ENCODE data around the gene KLHL17. TPM values are rescaled to one million over a fixed set of nuclear protein-coding genes. Genes with fewer than 3 reads are reported as not detected.

Gene KLHL17
- total and polyA plus RNA-seq, 9 of the 15 experiments (the other 6 are each of a cell fraction or from before 2014, with no cell fraction given): 0.14 to 84.8 (median 13.0) TPM

DNA sequence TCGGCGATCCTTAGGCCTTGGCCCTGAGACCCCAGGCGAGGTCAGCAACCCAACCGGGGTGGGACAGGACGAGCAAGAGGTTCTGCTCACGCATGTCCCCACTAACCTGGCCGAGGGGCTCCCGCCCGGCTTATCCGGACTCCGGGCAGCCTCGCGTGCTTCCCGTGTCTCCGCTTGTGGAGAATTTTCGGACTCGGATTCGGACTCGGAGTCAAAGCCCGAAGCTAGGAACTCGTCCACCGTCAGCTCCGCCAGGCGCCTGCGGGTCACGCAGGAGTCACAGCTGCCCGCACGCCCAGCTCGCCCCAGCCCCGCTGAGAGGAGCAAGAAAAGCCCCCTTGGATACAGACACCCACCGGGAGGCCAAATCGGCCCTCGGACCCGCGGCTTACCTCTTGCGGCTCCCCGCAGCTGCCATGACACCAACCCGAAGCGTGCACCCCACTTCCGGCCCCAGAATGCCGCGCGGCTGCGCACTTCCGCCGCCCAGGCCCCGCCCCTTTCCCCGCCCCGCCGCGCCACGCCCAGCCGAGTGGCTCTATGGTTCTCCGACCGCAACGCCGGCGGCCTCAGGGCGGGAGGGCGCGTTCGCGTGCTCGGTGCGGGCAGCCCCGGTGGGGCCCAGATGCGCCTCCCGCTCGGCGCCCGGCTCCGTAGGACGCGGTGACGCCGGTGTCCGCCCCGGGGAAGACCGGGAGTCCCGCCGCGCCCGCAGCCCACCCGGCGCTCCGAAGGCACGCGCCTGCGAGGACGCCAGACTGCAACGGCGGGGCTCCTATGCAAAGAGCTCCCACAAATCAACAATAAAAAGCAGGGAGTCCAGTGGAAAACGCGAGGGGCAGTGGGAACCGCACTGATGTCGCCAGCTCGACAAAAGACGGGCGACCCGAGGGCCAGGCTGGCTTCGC is 1.3 kb upstream of the KLHL17 start, which contains the start of gene NOC2L (continued):
- TF ChIP-seq L3MBTL2 (IDR thresholded peaks at IDR 0.05): 0 out of 2 replicates have a peak, but pooled peaks have one; percentile 41
- TF ChIP-seq, protein P1, sequence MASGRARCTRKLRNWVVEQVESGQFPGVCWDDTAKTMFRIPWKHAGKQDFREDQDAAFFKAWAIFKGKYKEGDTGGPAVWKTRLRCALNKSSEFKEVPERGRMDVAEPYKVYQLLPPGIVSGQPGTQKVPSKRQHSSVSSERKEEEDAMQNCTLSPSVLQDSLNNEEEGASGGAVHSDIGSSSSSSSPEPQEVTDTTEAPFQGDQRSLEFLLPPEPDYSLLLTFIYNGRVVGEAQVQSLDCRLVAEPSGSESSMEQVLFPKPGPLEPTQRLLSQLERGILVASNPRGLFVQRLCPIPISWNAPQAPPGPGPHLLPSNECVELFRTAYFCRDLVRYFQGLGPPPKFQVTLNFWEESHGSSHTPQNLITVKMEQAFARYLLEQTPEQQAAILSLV (tag; IDR thresholded peaks at IDR 0.05): no peak
- TF ChIP-seq TCFL5 (CRISPR knock-in tag; conservative IDR thresholded peaks at IDR 0.05): no peak
- TF ChIP-seq FOXK2 (conservative IDR thresholded peaks at IDR 0.05 in 1 of 2, IDR thresholded peaks at IDR 0.05 in 1 of 2; ENCODE audit: low read depth in 2 of 2): peak in 1 of 2 experiments; percentile 75; a peak in 1 of 4 replicates
- TF ChIP-seq, protein P2, sequence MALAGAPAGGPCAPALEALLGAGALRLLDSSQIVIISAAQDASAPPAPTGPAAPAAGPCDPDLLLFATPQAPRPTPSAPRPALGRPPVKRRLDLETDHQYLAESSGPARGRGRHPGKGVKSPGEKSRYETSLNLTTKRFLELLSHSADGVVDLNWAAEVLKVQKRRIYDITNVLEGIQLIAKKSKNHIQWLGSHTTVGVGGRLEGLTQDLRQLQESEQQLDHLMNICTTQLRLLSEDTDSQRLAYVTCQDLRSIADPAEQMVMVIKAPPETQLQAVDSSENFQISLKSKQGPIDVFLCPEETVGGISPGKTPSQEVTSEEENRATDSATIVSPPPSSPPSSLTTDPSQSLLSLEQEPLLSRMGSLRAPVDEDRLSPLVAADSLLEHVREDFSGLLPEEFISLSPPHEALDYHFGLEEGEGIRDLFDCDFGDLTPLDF (CRISPR knock-in tag; IDR thresholded peaks at IDR 0.05): peak; percentile 76; the same call in 1 of the 2 replicates
- TF ChIP-seq MXI1 (IDR thresholded peaks at IDR 0.05; ENCODE audit: low read depth, low read length): peak; percentile 79
- peak; percentile 84 for TF ChIP-seq RBBP5 (IDR thresholded peaks at IDR 0.05; ENCODE audit: borderline replicate concordance, insufficient read depth, low read length, poor library complexity, severe bottlenecking)
- no peak for TF ChIP-seq NR4A1 (CRISPR knock-in tag; IDR thresholded peaks at IDR 0.05)
- TF ChIP-seq NR4A1 (tag; IDR thresholded peaks at IDR 0.05): no peak
- peak; percentile 62 for TF ChIP-seq ELF1 (tag; IDR thresholded peaks at IDR 0.05)
- TF ChIP-seq CEBPG (CRISPR knock-in tag; IDR thresholded peaks at IDR 0.05): 0 out of 2 replicates have a peak, but pooled peaks have one; percentile 38
- TF ChIP-seq CEBPG (tag; conservative IDR thresholded peaks at IDR 0.05 in 1 of 2, IDR thresholded peaks at IDR 0.05 in 1 of 2): no peak
- TF ChIP-seq TAF1 (IDR thresholded peaks at IDR 0.05; ENCODE audit: control insufficient read depth, extremely low read depth, insufficient read depth, low read length, severe bottlenecking): peak; percentile 80
- no peak for TF ChIP-seq HDGF (IDR thresholded peaks at IDR 0.05)
- TF ChIP-seq, protein P3, sequence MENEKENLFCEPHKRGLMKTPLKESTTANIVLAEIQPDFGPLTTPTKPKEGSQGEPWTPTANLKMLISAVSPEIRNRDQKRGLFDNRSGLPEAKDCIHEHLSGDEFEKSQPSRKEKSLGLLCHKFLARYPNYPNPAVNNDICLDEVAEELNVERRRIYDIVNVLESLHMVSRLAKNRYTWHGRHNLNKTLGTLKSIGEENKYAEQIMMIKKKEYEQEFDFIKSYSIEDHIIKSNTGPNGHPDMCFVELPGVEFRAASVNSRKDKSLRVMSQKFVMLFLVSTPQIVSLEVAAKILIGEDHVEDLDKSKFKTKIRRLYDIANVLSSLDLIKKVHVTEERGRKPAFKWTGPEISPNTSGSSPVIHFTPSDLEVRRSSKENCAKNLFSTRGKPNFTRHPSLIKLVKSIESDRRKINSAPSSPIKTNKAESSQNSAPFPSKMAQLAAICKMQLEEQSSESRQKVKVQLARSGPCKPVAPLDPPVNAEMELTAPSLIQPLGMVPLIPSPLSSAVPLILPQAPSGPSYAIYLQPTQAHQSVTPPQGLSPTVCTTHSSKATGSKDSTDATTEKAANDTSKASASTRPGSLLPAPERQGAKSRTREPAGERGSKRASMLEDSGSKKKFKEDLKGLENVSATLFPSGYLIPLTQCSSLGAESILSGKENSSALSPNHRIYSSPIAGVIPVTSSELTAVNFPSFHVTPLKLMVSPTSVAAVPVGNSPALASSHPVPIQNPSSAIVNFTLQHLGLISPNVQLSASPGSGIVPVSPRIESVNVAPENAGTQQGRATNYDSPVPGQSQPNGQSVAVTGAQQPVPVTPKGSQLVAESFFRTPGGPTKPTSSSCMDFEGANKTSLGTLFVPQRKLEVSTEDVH (IDR thresholded peaks at IDR 0.05; ENCODE audit: low read depth, partially characterized antibody): peak; percentile 76
- no peak for TF ChIP-seq PRPF4 (IDR thresholded peaks at IDR 0.05; ENCODE audit: insufficient read depth, low read depth, low read length, poor library complexity, severe bottlenecking)
- TF ChIP-seq TOE1 (IDR thresholded peaks at IDR 0.05; ENCODE audit: borderline replicate concordance): peak; percentile 74; the same call in 1 of the 2 replicates
- no peak for TF ChIP-seq TOE1 (CRISPR knock-in tag; IDR thresholded peaks at IDR 0.05; ENCODE audit: borderline replicate concordance, low read depth)
- TF ChIP-seq SAFB (IDR thresholded peaks at IDR 0.05; ENCODE audit: borderline replicate concordance, low read depth, low read length): peak; percentile 43; the same call in 1 of the 2 replicates
- 0 out of 4 replicates have a peak, but pooled peaks of 1 of the 2 experiments have one; percentile 64 for TF ChIP-seq KDM4B (IDR thresholded peaks at IDR 0.05; ENCODE audit: borderline replicate concordance in 2 of 2, low read depth in 1 of 2)
- no peak for TF ChIP-seq ZFP1 (CRISPR knock-in tag; IDR thresholded peaks at IDR 0.05)
- TF ChIP-seq ZNF282 (CRISPR knock-in tag; IDR thresholded peaks at IDR 0.05): no peak
